AG20443 (cell line): Measurements from ENCODE around the gene ZFP62.
"Not testable (repeated sequence)": the region's sequence is repeated elsewhere in the genome, so short reads cannot be mapped to it uniquely, and the experiment has no call there.

Experiments used
- DNase-seq: peaks from one replicate; pipeline ENCODE4 v3.0.0; 2012; ENCODE audit warnings: low spot score, mixed read lengths

ZFP62 gene

DNA sequence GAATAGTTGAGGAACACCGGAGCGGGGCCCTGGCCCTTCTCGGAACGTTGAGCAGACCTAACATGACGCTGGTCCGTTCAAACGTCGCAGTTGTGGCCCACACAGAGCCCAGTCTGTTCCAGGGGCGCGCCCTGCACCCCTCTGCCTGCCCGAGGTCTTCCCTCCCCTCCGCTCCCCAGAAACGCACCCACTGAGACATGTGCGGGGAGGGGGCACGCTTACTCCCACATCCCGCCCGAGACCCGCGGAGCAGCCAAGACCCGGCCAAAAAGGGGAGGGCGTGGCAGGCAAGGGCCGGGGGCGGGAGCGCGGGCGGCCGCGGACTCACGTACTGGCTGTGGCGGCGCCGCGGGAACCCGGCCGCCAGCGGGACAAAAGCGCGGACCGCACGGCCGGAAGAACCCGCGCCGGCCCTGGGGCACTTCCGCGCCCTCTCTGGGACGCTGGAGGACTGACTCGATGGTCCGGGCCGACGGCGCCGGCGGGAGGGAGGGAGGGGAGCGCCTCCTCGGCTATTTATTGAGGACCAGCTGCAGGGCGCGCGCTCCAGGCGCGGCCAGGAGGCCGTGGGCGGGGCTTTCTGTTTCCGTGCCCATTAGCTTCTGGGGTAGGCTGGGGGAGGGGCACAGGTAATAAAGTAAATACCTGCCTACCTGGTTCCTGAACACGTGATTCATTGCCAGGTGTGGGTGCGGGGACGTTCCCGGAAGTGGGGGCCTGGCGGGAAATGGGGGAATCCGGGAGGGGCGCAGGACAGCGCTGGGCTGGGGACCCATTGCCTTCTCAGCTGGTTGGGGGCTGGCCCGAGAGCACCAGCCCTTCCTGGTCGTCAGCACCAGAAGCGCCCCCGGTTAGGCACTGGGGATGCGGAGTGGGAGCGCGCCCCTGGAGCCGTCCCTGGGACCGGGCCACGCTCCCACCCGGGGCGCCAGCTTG is at the start of gene ZFP62:
TSS of gene ZFP62 (minus strand) at position 390 of the 936 bp plus-strand sequence. CDS start at position 333, 57 bp downstream.
- peak; percentile 97 for DNase-seq

DNA sequence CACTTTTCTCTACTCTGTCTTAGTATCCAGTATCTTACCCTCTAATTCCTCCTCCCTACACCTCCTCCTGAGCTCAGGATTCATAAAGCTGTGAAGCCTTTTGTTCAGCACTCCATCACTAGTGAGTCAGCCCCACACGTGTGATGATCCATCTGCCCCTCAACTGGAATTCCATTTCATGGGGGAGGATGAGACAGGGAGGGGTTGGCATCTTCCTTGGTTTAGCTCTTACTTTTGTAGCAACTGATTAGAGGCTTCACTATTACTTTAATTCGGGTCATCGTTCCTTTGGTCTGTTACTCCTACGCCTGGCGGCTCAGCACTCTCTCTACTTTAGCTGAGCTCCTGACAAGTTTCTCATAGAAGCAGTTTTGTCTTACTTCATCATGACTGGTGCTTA is 49.7 kb upstream of the ZFP62 start:
- DNase-seq = no peak

DNA sequence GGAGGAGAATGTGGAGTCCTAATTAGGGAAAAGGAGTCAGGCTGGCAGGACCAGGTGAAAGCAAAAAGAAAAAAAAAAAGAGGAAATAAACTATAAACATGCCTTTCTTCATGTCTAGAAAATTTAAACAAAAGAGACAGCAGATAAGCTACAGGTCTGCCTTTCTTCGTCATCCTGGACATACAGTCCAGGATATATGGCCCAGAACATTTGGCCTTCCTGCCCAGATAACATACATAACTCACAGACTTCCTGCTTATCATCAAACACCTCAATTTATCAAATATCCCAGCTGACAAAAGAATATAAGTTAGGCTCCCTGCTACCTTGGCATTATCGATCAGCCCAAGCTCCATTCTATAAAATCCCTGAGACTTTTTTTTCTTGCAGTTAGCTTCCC is 49.1 kb upstream of the ZFP62 start:
- DNase-seq = no peak

DNA sequence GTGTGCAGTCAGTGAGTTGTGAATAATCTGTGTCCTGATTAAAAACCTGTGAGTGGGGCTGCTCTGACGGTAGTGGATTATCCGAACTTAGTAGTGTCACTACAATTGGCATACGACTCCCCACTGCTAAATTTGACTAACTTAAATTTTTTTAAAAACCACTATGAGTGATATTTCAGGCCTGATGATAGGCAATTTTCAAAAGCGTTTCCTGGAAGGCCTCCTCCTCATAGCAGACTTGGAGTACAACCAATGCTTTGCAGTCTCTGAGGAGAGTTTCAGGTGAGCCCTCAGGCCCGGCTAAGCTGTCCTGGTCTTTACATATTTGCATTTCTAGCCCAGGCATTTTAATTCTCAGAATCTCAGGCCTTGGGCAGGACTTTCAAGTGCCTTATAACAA is 48.7 kb upstream of the ZFP62 start:
- no peak for DNase-seq

DNA sequence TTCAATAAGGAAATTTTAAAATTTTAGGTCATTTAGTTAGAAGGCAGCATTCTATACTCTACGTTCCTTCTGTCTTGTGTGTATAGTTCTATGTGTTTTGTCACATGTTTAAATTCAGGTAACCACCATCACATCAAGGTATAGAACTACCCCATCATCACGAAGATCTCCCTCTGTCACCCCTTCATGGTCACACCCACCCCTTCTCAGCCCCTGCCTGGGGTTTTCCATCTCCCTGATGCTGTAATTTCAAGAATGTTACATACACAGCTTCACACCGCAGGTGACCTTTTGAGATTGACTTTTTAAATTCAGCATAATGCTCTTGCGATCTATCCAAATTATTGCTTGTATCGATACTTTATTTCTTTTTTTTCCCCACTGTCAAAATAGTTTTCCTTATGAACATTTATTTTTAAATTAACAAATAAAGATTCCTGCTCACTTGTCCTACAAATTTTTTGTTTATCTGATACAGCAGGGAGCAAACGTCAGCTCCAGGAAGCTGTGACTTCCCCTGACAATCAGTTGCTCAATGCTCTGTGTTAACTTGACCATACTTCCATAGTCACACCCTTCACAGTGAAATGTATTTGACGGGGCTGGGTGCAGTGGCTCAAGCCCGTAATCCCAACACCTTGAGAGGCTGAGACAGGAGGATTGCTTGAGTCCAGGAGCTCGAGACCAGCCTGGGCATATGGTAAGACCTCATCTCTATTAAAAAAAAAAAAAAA is 48.1 kb upstream of the ZFP62 start:
- DNase-seq = no peak

DNA sequence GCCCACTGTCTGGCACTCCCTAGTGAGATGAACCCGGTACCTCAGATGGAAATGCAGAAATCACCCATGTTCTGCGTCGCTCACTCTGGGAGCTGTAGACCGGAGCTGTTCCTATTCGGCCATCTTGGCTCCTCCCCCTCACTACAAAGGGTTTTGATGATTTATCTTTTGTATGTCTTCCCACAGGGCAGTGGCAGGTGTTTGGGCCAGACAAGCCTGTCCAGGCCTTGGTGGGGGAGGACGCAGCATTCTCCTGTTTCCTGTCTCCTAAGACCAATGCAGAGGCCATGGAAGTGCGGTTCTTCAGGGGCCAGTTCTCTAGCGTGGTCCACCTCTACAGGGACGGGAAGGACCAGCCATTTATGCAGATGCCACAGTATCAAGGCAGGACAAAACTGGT is 47.3 kb upstream of the ZFP62 start:
- no peak for DNase-seq

DNA sequence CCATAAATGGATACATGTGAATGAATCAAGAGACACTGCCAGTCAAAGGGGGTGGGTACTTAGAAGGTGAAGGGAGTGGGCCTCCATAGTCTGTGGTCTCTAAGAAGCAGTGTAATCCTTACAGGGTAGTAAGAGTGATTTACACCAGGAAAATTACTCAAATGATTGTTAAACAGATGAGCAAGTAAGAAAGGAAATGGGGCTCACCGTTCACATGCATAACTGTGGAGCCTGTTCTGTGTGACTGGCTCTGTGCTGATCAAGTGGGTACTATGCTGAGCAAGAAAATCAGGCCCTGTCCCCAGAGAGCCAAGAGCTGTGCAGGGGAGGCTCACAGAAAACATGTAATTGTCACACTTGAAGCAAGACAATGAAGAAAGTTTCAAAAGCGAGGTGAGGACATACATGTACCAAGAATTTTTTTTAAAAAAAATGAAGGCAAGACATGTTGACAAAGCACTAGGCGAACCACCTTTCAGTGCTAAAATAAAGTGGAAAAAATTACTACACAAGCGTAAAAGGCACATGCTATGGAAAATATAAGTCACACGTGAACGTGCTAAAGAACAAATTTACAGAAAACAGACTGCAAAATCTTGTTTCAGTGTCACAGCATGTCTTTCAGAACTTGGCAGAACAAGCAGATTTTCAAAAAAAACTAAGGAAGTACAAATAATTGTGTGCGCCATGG is 40.4 kb upstream of the ZFP62 start:
- DNase-seq = no peak

DNA sequence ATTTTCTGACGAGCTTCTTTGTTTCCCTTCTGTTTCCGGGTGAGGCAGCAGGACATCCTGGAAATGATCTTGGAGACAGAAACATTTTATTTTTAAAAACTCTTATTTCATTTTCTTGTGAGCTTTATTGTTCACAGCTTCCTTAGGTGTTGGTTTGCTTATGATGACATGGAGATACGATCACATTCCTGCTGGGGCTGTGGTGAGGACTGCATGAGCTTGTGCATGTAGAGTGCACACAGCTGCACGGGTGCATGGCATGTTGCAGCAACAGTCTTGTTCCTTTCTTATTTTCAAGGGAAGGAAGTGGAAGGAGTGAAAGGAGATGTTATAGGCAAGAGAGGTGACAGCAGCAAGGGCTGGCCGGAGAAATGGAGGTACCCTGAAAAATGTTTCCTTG is 39.1 kb upstream of the ZFP62 start:
- DNase-seq = no peak

DNA sequence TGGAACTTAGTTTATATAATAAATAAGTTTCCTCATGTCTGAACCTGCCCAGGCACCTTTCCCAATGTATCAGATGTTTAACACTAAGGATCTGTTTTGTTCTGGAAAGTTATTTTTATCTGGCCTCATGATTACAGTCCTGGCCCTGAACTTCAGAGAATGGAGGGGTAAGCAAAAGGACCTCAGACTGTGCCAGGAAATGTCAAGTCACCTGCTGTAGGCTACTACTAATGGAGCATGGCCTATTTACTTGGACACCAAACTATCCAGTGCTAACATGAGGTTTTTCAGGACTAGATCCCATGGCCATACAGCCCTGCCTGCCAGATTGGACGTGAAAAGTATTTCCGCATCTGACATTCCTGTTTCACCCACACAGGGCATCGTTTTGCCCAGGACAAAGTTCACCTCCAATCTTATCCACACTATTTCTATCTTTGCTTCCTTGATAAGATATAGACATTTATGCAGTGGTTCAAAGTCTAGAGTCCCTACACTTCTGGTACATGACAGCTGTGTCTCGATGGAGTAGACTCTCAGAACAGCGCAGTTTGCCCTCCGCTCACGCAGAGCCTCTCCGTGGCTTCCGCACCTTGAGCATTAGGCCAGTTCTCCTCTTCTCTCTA is 37.7 kb upstream of the ZFP62 start, which contains the start of gene BTNL8:
TSS of gene BTNL8 (plus strand) at position 539 of the 626 bp plus-strand sequence. CDS start 152 bp downstream, outside the sequence.
- DNase-seq = no peak

DNA sequence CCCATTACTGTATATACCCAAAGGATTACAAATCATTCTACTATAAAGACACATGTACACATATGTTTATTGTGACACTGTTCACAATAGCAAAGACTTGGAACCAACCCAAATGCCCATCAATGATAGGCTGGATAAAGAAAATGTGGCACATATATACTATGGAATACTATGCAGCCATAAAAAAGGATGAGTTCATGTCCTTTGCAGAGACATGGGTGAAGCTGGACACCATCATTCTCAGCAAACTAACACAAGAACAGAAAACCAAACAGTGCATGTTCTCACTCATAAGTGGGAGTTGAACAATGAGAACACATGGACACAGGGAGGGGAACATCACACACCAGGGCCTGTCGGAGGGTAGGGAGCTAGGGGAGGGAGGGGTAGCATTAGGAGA is 34.3 kb upstream of the ZFP62 start:
- DNase-seq = not testable (repeated sequence)

DNA sequence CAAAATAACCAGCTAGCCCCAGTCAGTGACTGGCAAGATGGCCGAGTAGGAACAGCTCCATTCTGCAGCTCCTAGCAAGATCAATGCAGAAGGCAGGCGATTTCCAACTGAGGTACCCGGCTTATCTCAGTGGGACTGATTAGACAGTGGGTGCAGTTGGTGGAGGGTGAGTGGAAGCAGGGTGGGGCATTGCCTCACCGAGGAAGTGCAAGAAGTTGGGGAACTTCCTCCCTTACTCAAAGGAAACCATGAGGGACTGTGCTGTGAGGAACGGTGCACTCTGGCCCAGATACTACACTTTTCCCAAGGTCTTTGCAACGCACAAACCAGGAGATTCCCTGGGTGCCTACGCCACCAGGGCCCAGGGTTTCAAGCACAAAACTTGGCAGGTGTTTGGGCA is 28.3 kb upstream of the ZFP62 start:
- no peak for DNase-seq

DNA sequence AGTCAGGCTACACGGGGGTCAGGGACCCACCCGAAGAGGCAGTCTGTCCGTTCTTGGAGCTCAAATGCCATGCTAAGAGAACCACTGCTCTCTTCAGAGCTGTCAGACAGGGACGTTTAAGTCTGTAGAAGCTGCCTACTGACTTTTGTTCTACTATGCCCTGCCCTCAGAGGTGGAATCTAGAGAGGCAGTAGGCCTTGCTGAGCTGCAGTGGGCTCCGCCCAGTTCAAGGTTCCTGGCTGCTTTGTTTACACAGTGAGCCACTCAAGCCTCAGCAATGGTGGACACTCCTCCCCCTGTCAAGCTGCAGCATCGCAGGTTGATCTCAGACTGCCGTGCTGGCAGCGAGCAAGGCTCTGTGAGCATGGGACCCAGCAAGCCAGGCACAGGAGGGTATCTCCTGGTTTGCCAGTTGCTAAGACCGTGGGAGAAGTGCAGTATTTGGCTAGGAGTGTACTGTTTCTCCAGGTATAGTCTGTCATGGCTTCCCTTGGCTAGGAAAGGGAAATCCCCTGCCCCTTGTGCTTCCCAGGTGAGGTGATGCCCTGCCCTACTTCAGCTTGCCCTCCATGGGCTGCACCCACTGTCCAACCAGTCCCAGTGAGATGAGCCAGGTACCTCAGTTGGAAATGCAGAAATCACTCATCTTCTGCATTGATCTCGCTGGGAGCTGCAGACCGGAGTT is 24.9 kb upstream of the ZFP62 start:
- not testable (repeated sequence) for DNase-seq

DNA sequence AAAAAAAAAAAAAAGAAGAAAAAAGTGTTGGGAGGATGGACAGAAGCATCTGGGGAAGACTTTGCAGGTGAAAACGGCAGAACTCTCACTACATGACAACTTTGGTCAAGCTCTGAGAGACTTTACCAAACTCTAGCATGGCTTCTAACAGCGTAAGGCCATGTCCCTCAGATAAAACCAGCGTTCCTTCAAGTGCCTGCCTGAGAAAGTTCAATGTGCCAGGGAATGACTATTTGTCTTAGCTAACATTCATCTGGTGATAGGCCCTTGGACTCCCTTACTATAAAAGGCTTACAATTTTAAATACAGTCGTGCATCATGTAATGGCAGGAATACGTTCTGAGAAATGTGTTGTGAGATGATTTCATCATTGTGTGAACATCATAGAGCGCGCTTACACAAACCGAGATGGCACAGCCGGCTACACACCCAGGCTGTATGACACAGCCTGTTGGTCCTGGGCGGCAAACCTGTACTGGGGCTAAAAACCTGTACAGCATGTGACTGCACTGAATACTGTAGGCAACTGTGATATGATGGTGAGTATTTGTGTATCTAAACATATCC is 14.9 kb upstream of the ZFP62 start:
- DNase-seq = no peak

DNA sequence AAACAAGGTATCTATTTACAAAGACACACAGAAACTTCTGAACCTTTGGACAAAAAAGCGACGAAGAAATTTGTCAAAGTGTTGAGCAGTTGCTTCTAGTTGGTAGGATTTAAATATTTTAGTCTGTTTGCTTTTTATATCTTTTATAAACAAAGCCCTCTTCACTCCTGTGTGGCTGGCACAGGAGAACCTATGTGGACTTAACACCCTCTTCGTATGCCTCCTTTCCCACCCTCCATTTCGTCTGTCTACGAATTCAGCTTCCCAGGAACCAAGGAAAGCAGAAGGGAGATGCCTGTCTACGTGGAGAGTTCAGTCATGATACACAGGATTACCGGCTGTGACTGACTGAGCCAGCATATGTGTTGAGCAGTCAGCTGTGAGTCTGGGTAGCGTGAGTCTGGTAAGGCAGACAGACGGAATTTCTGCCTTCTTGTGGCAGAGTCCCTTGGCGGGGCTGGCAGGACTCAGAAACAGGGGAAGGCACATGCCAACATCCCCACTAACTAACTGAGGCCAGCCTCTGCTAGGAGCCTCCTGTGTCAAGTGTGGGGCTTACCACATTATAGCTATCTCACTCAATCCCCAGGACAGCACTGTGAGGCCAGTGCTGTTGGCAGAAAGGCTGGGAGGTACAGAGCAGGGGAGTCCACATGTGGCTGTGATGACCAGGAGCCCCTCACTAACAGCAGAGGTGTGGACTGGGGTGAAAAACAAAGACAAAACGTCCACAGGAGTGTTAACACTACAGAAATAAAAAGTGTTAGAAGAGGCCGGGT is 13.9 kb upstream of the ZFP62 start:
- DNase-seq = no peak

DNA sequence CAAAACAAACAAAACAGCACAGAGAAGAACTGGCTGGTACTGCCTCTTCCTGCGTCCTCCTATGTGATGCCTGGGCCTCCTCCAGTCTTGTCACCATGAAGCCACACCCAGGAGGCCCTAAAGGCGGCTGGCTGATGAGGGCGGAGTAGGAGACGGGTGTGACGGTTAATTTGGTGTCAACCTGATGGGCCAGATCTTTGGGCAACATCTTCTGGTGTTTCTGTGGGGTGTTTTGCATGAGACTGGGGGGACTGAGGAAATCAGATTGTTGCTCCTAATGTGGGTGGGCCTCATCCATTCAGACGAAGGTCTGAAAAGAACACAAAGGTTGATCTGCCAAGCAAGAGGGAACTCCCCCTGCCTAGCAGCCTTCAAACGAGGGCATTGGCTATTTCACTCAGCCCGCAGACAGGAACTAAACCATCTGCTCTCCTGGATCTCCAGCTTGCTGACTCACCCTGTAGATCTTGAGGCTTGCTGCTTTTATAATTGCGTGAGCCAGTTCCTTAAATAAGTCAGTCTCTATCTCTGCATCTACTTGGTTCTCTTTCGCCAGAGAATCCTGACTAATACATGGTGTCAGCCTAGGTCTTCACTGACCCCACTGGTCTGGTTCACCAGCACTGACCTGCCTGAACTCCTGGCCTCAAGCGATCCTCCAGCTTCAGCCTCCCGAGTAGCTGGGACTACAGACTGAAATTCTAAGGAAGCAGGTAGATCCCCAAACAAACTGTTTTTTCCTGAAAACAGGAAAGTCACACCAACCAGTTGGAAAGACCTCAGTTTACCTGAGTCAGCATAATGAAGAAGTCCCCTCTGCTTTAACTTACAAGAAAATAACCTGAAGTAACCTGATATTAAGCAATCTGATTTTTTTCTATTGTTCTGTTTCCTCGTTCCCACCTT is 12.8 kb upstream of the ZFP62 start:
- DNase-seq = peak; percentile 27

DNA sequence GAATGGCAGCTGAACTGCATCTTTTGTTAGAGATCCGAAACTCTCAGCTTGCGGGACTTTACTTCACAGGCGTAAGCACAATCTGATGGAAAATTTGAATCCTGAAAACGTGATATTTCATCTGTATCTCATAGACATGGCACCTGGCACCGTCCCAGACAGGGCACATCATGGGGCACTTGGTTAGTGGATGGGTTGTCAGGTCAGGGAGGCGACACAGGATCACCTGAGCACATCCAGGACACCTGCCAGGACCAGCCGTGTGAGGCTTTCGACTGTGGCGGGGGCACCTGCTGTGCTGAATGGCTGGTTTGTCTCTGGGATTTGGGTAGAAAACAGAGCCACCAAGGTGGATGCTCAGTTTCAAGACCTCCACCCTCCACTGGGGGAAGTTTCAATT is 11.3 kb upstream of the ZFP62 start:
- DNase-seq = no peak

DNA sequence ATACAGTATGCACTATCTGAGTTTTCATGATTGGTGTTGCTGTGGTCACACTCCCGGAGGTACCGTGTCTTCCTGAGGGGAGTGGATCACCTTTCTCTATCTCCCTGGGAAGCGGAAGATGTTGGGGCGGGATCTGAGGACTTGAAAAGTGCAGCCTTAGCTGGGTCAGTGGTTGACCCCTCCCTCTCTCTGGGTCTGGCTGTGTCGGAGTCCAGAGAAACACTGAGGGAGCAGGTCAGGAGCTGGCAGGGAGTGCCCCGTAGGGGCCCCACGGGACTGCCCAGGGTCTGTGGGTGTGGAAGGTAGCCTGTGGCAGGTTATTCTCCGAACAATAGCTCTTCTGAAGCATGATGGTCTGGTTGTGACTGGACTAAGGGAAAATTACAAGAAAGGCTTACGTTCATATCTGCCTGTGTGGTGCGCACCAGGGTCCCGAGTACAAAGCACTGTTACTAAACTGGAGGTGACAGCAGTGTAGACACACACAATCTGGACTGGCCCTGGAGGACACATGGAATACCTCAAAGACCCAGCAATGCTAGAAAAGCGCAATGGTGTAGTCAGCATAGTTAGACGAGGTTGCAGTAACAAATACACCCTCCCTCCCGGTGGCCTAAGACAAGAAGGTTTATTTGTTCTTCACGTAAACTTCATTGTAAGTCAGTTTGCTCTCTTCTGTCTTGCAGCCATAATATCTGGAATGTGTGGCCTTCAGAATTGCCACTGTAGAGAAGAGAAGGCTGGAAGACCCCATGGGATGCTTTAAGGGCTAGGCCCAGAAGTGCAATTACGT is 9.4 kb upstream of the ZFP62 start:
- DNase-seq = no peak

DNA sequence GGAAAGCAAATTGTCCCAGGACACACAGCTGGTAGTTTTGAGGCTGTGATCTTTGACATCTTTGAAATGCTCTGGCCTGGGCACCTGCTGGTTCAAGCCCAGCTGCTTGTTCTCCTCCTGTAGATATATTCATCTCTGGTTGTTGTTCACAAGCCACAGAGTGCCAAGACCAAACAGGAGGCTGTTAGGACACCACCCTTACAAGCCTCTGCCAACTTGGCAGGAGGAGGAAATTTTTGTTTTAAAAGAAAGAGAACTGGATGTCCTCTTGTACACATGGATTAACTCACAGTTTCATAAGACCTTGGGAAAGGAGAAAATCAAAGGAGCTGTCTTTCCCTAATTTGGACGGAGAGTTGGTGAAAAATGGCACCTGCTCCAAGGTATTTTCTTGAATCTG is 8.5 kb upstream of the ZFP62 start:
- DNase-seq = no peak
